H1 (cell line): ENCODE measurements around the gene STIM1. TPM values are rescaled to one million over a fixed set of nuclear protein-coding genes. Genes with fewer than 3 reads are reported as not detected.

Source experiments
- CHD1 ChIP-seq: IDR thresholded peaks from 2 replicates; pipeline ENCODE4 v1.6.1; 2012; ENCODE audit warnings: low read depth, low read length, improper control_type of control experiment
- CHD2 ChIP-seq: IDR thresholded peaks from 2 replicates; pipeline ENCODE4 v1.6.1; 2012; ENCODE audit warnings: low read length, improper control_type of control experiment
- FOSL1 ChIP-seq: IDR thresholded peaks from 2 replicates; pipeline ENCODE4 v1.6.1; 2011; ENCODE audit warnings: mild to moderate bottlenecking, low read depth, low read length, moderate library complexity; ENCODE audit not compliant: insufficient read depth
- KDM4A ChIP-seq: IDR thresholded peaks from one replicate; pipeline ENCODE4 v1.7.1; 2012; ENCODE audit warnings: low read depth, mild to moderate bottlenecking, moderate library complexity, low read length, inconsistent platforms; ENCODE audit not compliant: severe bottlenecking
- POU5F1 ChIP-seq: IDR thresholded peaks from 2 replicates; pipeline ENCODE4 v1.6.1; 2011; ENCODE audit warnings: low read depth, mild to moderate bottlenecking, low read length, moderate library complexity
- RBBP5 ChIP-seq: IDR thresholded peaks from 2 replicates; pipeline ENCODE4 v1.7.1; 2012; ENCODE audit warnings: low read depth, mild to moderate bottlenecking, inconsistent platforms, low read length, moderate library complexity, borderline replicate concordance
- SUZ12 ChIP-seq: fragments of 200-600 bp; sonication (generic); IDR thresholded peaks from 2 replicates; pipeline ENCODE4 v1.6.1; 2012; ENCODE audit warnings: mild to moderate bottlenecking, inconsistent platforms, low read length, moderate library complexity, mixed read lengths
- TCF12 ChIP-seq: IDR thresholded peaks from 2 replicates; pipeline ENCODE4 v1.6.1; 2011; ENCODE audit warnings: low read depth, mild to moderate bottlenecking, low read length
- TEAD4 ChIP-seq: IDR thresholded peaks from 2 replicates; pipeline ENCODE4 v1.6.1; 2012; ENCODE audit warnings: low read depth, low read length, inconsistent platforms, mixed read lengths
- polyA plus RNA-seq, 7 experiments: library from polyadenylated mRNA; depleted of rRNA in 3 of 7; stranded (reverse) in 5 of 7; unstranded in 2 of 7; fragments of >200 nt in 5 of 7; fragments of 200-250 nt in 2 of 7; gene quantifications; 1 replicate in 5 of 7; 2 replicates in 1 of 7; 4 replicates in 1 of 7; pipeline versions ENCODE4 v1.2.1 to v1.2.3, GENCODE V29; 2011 to 2013; ENCODE audit warnings: missing spikeins in 2 of 7, mixed read lengths in 2 of 7
- total RNA-seq: library from RNA; stranded (reverse); fragmentation: NEBNext Ultra II Directional; extraction: Animal tissue kit (Norgen Biotek cat#: 25700); gene quantifications from 2 replicates; pipeline ENCODE4 v1.2.1, GENCODE V29; 2021
- TF ChIP-seq, protein P1 (sequence below): fragments of 300-600 bp; sonication (generic); IDR thresholded peaks from 2 replicates; pipeline ENCODE4 v1.7.1; 2012; ENCODE audit warnings: low read length, moderate library complexity, mild to moderate bottlenecking, inconsistent platforms; ENCODE audit not compliant: insufficient replicate concordance
- TF ChIP-seq, protein P2 (sequence below): IDR thresholded peaks from 2 replicates; pipeline ENCODE4 v1.6.1; 2012; ENCODE audit warnings: inconsistent platforms
- TF ChIP-seq, protein P3 (sequence below): IDR thresholded peaks from 2 replicates; pipeline ENCODE4 v1.6.1; 2011; ENCODE audit warnings: low read depth, mild to moderate bottlenecking, low read length; ENCODE audit not compliant: insufficient read depth

The STIM1 gene
- total and polyA plus RNA-seq, 2 of the 8 experiments (the other 6 are each of a cell fraction or from before 2014, with no cell fraction given): 11.1 to 12.2 TPM

DNA sequence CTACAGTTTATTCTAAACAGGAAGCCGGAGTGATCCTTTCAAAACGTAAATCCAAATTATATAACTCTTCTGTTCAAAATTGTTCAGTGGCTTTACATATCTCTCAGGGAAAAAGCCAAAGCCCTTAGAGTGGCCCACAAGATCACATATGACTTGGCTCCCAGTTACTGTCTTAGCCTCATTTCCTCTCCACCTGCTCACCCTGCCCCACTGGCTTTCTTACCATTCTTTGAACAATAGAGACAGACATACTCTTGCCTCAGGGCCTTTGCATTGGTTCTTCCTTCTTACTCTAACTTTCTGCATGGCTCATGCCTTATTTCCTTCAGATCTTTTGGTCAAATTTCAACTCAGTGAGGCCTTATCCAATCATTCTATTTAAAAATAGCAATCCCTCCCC, 52.1 kb downstream of the STIM1 start (continued):
- TF ChIP-seq, protein P1, sequence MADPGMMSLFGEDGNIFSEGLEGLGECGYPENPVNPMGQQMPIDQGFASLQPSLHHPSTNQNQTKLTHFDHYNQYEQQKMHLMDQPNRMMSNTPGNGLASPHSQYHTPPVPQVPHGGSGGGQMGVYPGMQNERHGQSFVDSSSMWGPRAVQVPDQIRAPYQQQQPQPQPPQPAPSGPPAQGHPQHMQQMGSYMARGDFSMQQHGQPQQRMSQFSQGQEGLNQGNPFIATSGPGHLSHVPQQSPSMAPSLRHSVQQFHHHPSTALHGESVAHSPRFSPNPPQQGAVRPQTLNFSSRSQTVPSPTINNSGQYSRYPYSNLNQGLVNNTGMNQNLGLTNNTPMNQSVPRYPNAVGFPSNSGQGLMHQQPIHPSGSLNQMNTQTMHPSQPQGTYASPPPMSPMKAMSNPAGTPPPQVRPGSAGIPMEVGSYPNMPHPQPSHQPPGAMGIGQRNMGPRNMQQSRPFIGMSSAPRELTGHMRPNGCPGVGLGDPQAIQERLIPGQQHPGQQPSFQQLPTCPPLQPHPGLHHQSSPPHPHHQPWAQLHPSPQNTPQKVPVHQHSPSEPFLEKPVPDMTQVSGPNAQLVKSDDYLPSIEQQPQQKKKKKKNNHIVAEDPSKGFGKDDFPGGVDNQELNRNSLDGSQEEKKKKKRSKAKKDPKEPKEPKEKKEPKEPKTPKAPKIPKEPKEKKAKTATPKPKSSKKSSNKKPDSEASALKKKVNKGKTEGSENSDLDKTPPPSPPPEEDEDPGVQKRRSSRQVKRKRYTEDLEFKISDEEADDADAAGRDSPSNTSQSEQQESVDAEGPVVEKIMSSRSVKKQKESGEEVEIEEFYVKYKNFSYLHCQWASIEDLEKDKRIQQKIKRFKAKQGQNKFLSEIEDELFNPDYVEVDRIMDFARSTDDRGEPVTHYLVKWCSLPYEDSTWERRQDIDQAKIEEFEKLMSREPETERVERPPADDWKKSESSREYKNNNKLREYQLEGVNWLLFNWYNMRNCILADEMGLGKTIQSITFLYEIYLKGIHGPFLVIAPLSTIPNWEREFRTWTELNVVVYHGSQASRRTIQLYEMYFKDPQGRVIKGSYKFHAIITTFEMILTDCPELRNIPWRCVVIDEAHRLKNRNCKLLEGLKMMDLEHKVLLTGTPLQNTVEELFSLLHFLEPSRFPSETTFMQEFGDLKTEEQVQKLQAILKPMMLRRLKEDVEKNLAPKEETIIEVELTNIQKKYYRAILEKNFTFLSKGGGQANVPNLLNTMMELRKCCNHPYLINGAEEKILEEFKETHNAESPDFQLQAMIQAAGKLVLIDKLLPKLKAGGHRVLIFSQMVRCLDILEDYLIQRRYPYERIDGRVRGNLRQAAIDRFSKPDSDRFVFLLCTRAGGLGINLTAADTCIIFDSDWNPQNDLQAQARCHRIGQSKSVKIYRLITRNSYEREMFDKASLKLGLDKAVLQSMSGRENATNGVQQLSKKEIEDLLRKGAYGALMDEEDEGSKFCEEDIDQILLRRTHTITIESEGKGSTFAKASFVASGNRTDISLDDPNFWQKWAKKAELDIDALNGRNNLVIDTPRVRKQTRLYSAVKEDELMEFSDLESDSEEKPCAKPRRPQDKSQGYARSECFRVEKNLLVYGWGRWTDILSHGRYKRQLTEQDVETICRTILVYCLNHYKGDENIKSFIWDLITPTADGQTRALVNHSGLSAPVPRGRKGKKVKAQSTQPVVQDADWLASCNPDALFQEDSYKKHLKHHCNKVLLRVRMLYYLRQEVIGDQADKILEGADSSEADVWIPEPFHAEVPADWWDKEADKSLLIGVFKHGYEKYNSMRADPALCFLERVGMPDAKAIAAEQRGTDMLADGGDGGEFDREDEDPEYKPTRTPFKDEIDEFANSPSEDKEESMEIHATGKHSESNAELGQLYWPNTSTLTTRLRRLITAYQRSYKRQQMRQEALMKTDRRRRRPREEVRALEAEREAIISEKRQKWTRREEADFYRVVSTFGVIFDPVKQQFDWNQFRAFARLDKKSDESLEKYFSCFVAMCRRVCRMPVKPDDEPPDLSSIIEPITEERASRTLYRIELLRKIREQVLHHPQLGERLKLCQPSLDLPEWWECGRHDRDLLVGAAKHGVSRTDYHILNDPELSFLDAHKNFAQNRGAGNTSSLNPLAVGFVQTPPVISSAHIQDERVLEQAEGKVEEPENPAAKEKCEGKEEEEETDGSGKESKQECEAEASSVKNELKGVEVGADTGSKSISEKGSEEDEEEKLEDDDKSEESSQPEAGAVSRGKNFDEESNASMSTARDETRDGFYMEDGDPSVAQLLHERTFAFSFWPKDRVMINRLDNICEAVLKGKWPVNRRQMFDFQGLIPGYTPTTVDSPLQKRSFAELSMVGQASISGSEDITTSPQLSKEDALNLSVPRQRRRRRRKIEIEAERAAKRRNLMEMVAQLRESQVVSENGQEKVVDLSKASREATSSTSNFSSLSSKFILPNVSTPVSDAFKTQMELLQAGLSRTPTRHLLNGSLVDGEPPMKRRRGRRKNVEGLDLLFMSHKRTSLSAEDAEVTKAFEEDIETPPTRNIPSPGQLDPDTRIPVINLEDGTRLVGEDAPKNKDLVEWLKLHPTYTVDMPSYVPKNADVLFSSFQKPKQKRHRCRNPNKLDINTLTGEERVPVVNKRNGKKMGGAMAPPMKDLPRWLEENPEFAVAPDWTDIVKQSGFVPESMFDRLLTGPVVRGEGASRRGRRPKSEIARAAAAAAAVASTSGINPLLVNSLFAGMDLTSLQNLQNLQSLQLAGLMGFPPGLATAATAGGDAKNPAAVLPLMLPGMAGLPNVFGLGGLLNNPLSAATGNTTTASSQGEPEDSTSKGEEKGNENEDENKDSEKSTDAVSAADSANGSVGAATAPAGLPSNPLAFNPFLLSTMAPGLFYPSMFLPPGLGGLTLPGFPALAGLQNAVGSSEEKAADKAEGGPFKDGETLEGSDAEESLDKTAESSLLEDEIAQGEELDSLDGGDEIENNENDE: no peak
- TF ChIP-seq TEAD4 (no peak), TCF12 (no peak), RBBP5 (no peak), POU5F1 (no peak), KDM4A (no peak), CHD1 (no peak), CHD2 (no peak), SUZ12 (no peak), FOSL1 (no peak)
- TF ChIP-seq, protein P2, sequence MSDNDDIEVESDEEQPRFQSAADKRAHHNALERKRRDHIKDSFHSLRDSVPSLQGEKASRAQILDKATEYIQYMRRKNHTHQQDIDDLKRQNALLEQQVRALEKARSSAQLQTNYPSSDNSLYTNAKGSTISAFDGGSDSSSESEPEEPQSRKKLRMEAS: no peak
- TF ChIP-seq, protein P3, sequence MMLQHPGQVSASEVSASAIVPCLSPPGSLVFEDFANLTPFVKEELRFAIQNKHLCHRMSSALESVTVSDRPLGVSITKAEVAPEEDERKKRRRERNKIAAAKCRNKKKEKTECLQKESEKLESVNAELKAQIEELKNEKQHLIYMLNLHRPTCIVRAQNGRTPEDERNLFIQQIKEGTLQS: no peak
